ENCODE results near the gene BCAR1. TPM values are rescaled to one million over a fixed set of nuclear protein-coding genes. Genes with fewer than 3 reads are reported as not detected.

BCAR1 gene
- polyA plus RNA-seq, 1 donor (not counting 4 experiments of a cell fraction or from before 2014, with no cell fraction given): 17.8 TPM

DNA sequence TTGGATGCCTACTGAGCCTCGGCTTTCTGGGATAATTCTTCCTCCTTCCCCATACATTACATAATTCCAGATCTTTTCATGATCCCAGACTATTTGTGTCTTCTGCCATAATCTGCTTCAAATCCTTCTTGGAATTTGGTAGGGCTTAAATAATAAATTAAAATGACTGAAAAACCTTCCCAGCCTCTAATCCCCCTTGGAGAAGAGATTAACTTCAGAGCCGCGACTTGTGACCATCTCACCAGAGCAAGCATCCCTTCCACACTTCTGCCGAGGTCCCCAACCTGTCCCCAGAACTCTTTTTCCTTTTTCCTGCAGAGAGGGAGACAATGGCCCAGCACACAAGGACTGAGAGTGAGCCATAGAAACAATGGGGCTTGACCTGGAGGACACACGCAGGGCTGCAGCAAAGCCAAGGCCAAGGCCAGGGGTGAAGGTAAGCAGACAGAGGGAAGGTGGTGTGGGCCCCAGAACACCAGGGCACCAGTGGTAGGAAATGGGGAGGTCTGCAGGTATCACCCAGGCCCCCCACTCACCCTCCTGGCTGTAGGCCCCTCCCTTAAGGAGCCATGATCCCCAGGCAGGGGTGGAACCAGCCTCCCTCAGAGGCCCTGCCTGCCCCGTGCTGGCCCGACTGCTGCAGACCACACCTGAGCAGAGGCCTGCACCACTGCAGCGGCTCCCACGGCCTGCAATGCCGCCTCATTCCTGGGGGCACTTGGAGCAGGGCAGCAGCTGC is 9.6 kb upstream of the BCAR1 start:
- Histone ChIP-seq H3K4me1 (ENCODE audit: control insufficient read depth, extremely low read depth, insufficient read depth, low read length) (peaks cover 40% of the 10 kb centered on the region), H3K79me2 (ENCODE audit: control insufficient read depth, insufficient read depth, low read length) (peaks cover 94% of the 10 kb centered on the region)

DNA sequence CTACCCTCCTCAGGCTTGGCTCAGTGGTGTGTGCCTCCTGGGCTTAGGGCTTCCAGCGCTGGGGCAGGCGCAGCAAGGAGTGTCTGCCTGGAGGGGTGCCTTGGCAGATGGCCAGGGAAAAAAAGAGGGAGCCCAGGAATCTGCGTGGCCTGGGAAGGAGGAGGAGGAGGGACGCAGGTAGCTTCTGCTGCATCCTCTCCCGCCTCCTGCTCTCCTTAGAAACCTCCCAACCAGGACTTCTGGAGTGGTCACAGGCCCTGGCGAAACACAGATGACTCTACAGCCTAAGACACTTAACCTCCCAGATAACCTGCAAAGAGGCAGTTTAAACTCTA is 7.3 kb upstream of the BCAR1 start:
- peaks cover 48% of the 10 kb centered on the region for H3K4me1 ChIP-seq (ENCODE audit: control insufficient read depth, extremely low read depth, insufficient read depth, low read length)
- no peaks in the 10 kb centered on the region for H3K27me3 ChIP-seq (ENCODE audit: control insufficient read depth, extremely low read depth, insufficient read depth, low read length)
- FAIRE-seq (no peak), DNase-seq (ENCODE audit: low read depth, low spot score) (no peak)
- no peak for TF ChIP-seq EZH2 (IDR thresholded peaks at IDR 0.05; ENCODE audit: low read length)
- TF ChIP-seq, protein P1, sequence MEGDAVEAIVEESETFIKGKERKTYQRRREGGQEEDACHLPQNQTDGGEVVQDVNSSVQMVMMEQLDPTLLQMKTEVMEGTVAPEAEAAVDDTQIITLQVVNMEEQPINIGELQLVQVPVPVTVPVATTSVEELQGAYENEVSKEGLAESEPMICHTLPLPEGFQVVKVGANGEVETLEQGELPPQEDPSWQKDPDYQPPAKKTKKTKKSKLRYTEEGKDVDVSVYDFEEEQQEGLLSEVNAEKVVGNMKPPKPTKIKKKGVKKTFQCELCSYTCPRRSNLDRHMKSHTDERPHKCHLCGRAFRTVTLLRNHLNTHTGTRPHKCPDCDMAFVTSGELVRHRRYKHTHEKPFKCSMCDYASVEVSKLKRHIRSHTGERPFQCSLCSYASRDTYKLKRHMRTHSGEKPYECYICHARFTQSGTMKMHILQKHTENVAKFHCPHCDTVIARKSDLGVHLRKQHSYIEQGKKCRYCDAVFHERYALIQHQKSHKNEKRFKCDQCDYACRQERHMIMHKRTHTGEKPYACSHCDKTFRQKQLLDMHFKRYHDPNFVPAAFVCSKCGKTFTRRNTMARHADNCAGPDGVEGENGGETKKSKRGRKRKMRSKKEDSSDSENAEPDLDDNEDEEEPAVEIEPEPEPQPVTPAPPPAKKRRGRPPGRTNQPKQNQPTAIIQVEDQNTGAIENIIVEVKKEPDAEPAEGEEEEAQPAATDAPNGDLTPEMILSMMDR (optimal IDR thresholded peaks at IDR 0.05 in 1 of 3, IDR thresholded peaks at IDR 0.05 in 1 of 3, conservative IDR thresholded peaks at IDR 0.05 in 1 of 3; ENCODE audit: extremely low read depth in 1 of 3, insufficient read depth in 2 of 3, low read length in 3 of 3): no peak
- H3K9me3 ChIP-seq (ENCODE audit: control insufficient read depth, low read depth, low read length): no peaks in the 10 kb centered on the region
- peaks cover 25% of the 10 kb centered on the region for H4K20me1 ChIP-seq (ENCODE audit: control insufficient read depth, extremely low read depth, insufficient read depth, low read length)
- H3K27ac ChIP-seq (ENCODE audit: control insufficient read depth, insufficient read depth, low read length): no peak overlapping the region
- H3K4me2 ChIP-seq (ENCODE audit: control insufficient read depth, extremely low read depth, insufficient read depth, low read depth, low read length): no peak overlapping the region
- H3K36me3 ChIP-seq (ENCODE audit: control insufficient read depth in 2 of 2, extremely low read depth in 1 of 2, insufficient read depth in 2 of 2, low read length in 2 of 2): peaks cover 4 to 16% of the 10 kb centered on the region in 2 experiments
- no peak overlapping the region for H3K4me3 ChIP-seq (ENCODE audit: control insufficient read depth in 2 of 3, extremely low read depth in 1 of 3, insufficient read depth in 2 of 3, low read depth in 1 of 3, low read length in 3 of 3)
- no peak overlapping the region for H2AFZ ChIP-seq (ENCODE audit: control insufficient read depth, low read length)
- peaks cover 14% of the 10 kb centered on the region for H3K9me1 ChIP-seq (ENCODE audit: control insufficient read depth, extremely low read depth, insufficient read depth, low read length)
- dilution Hi-C loops (cut with MboI; ENCODE audit: extremely low pct_ligation_motif_present, low sequenced_read_pairs): no loop called here
- no peak overlapping the region for H3K9ac ChIP-seq (ENCODE audit: control insufficient read depth, extremely low read depth, insufficient read depth, low read length)
- peaks cover 95% of the 10 kb centered on the region for H3K79me2 ChIP-seq (ENCODE audit: control insufficient read depth, insufficient read depth, low read length)

More for the DNA sequence above, 9.6 kb upstream of the BCAR1 start:
- H3K27me3 ChIP-seq (ENCODE audit: control insufficient read depth, extremely low read depth, insufficient read depth, low read length): no peaks in the 10 kb centered on the region
- H4K20me1 ChIP-seq (ENCODE audit: control insufficient read depth, extremely low read depth, insufficient read depth, low read length): peaks cover 16% of the 10 kb centered on the region
- TF ChIP-seq, protein P1 (optimal IDR thresholded peaks at IDR 0.05 in 1 of 3, IDR thresholded peaks at IDR 0.05 in 1 of 3, conservative IDR thresholded peaks at IDR 0.05 in 1 of 3; ENCODE audit: extremely low read depth in 1 of 3, insufficient read depth in 2 of 3, low read length in 3 of 3): no peak
- TF ChIP-seq EZH2 (IDR thresholded peaks at IDR 0.05; ENCODE audit: low read length): no peak
- FAIRE-seq (no peak), DNase-seq (ENCODE audit: low read depth, low spot score) (no peak)
- dilution Hi-C loops (cut with MboI; ENCODE audit: extremely low pct_ligation_motif_present, low sequenced_read_pairs): no loop called here
- no peak overlapping the region for H3K9ac ChIP-seq (ENCODE audit: control insufficient read depth, extremely low read depth, insufficient read depth, low read length)
- no peak overlapping the region for H3K4me3 ChIP-seq (ENCODE audit: control insufficient read depth in 2 of 3, extremely low read depth in 1 of 3, insufficient read depth in 2 of 3, low read depth in 1 of 3, low read length in 3 of 3)
- H3K27ac ChIP-seq (ENCODE audit: control insufficient read depth, insufficient read depth, low read length): no peak overlapping the region
- peaks cover 11% of the 10 kb centered on the region for H3K9me1 ChIP-seq (ENCODE audit: control insufficient read depth, extremely low read depth, insufficient read depth, low read length)
- peaks cover 6 to 22% of the 10 kb centered on the region in 2 experiments for H3K36me3 ChIP-seq (ENCODE audit: control insufficient read depth in 2 of 2, extremely low read depth in 1 of 2, insufficient read depth in 2 of 2, low read length in 2 of 2)
- no peak overlapping the region for H2AFZ ChIP-seq (ENCODE audit: control insufficient read depth, low read length)
- no peak overlapping the region for H3K4me2 ChIP-seq (ENCODE audit: control insufficient read depth, extremely low read depth, insufficient read depth, low read depth, low read length)
- no peaks in the 10 kb centered on the region for H3K9me3 ChIP-seq (ENCODE audit: control insufficient read depth, low read depth, low read length)

Measured in keratinocyte (primary cell).